SK-N-SH (cell line): ENCODE data around the gene ZNF521. TPM values are rescaled to one million over a fixed set of nuclear protein-coding genes. Genes with fewer than 3 reads are reported as not detected.

ENCODE experiments used
- CTCF ChIA-PET: fragments of 300-600, 350-600 bp; formaldehyde crosslinking; extraction: SDS; loops from one replicate; lab custom pipeline; 2021; lab: Yijun Ruan, JAX
- POLR2A ChIA-PET: fragments of 350-600 bp; sonication (Branson Sonifier 250); formaldehyde crosslinking; extraction: SDS; loops from one replicate; lab custom pipeline; 2020; ENCODE audit warnings: antibody characterized with exemption, inconsistent platforms; lab: Yijun Ruan, JAX
- DNase-seq: peaks from one replicate; pipeline ENCODE4 v3.0.0; 2012
- H2AFZ ChIP-seq: fragments of 200-600 bp; sonication (generic); 2 replicates; pipeline ENCODE4 v1.8.1; 2016; ENCODE audit warnings: antibody characterized with exemption, mild to moderate bottlenecking, low read depth
- H3F3A ChIP-seq: fragments of 200-600 bp; sonication (generic); replicated peaks from 2 replicates; pipeline ENCODE3; 2016; ENCODE audit warnings: antibody characterized with exemption, mild to moderate bottlenecking; ENCODE audit not compliant: insufficient read depth
- H3K27ac ChIP-seq, 2 experiments: fragments of 200-500 bp in 1 of 2; fragments of 200-600 bp in 1 of 2; sonication (Bioruptor generic) in 1 of 2; sonication (generic), shearing (Covaris generic) in 1 of 2; 2 replicates each; pipeline versions ENCODE4 v1.5.1 to v1.6.1; 2014 to 2016; ENCODE audit warnings: low read depth in 2 of 2, inconsistent platforms in 1 of 2, low read length in 1 of 2, mild to moderate bottlenecking in 1 of 2, mixed read lengths in 1 of 2
- H3K27me3 ChIP-seq: fragments of 200-600 bp; sonication (generic), shearing (Covaris generic); 2 replicates; pipeline ENCODE4 v1.6.1; 2016; ENCODE audit warnings: mixed run types; ENCODE audit not compliant: insufficient read depth
- H3K36me3 ChIP-seq, 2 experiments: fragments of 200-500 bp in 1 of 2; fragments of 200-600 bp in 1 of 2; sonication (Bioruptor generic) in 1 of 2; sonication (generic) in 1 of 2; replicated peaks in 1 of 2; 2 replicates each; pipeline versions ENCODE3 to v1.5.1; 2014 to 2016; ENCODE audit warnings: low read length in 1 of 2, mild to moderate bottlenecking in 1 of 2; ENCODE audit not compliant: insufficient read depth in 2 of 2, control insufficient read depth in 1 of 2
- H3K4me1 ChIP-seq, 2 experiments: fragments of 200-500 bp in 1 of 2; fragments of 200-600 bp in 1 of 2; sonication (Bioruptor generic) in 1 of 2; sonication (generic), shearing (Covaris generic) in 1 of 2; 2 replicates each; pipeline versions ENCODE4 v1.5.1 to v1.6.1; 2014 to 2016; ENCODE audit warnings: low read depth in 1 of 2, low read length in 1 of 2, mixed run types in 1 of 2; ENCODE audit not compliant: insufficient read depth in 2 of 2, control insufficient read depth in 1 of 2
- H3K4me2 ChIP-seq: fragments of 200-600 bp; sonication (generic), shearing (Covaris generic); 2 replicates; pipeline ENCODE4 v1.6.1; 2017; ENCODE audit warnings: mixed run types
- H3K4me3 ChIP-seq, 2 experiments: fragments of 200-500 bp in 1 of 2; fragments of 200-600 bp in 1 of 2; sonication (Bioruptor generic) in 1 of 2; sonication (generic), shearing (Covaris generic) in 1 of 2; 2 replicates each; pipeline versions ENCODE4 v1.5.1 to v1.8.1; 2014 to 2016; ENCODE audit warnings: low read depth in 2 of 2, inconsistent platforms in 1 of 2, low read length in 1 of 2, mild to moderate bottlenecking in 1 of 2, mixed read lengths in 1 of 2, moderate library complexity in 1 of 2
- H3K79me2 ChIP-seq: fragments of 200-600 bp; sonication (generic); 2 replicates; pipeline ENCODE4 v1.8.1; 2017; ENCODE audit warnings: mild to moderate bottlenecking; ENCODE audit not compliant: insufficient read depth
- H3K9ac ChIP-seq: fragments of 200-600 bp; sonication (generic); 2 replicates; pipeline ENCODE4 v1.6.1; 2017; ENCODE audit warnings: mixed run types
- H3K9me2 ChIP-seq: fragments of 200-600 bp; sonication (generic); 2 replicates; pipeline ENCODE4 v1.6.1; 2017; ENCODE audit warnings: mixed run types
- H3K9me3 ChIP-seq: fragments of 200-600 bp; sonication (generic); 2 replicates; pipeline ENCODE4 v1.6.1; 2017; ENCODE audit warnings: mixed run types, mild to moderate bottlenecking, moderate library complexity
- H4K20me1 ChIP-seq: fragments of 200-600 bp; sonication (generic); 2 replicates; pipeline ENCODE4 v1.6.1; 2017; ENCODE audit warnings: mild to moderate bottlenecking, mixed run types; ENCODE audit not compliant: insufficient read depth
- ELF1 ChIP-seq: IDR thresholded peaks from 2 replicates; pipeline ENCODE4 v1.4.0; 2012
- EZH2phosphoT487 ChIP-seq: fragments of 200-600 bp; sonication (generic); IDR thresholded peaks from 2 replicates; pipeline ENCODE4 v1.6.1; 2017; ENCODE audit warnings: low read depth, mixed run types, mild to moderate bottlenecking, antibody characterized with exemption, moderate library complexity, borderline replicate concordance
- FOSL2 ChIP-seq: IDR thresholded peaks from 2 replicates; pipeline ENCODE4 v1.4.0; 2012; ENCODE audit warnings: low read depth, mild to moderate bottlenecking, moderate library complexity, borderline replicate concordance
- FOXJ3 ChIP-seq: sonication (generic); formaldehyde crosslinking; IDR thresholded peaks from 2 replicates; pipeline ENCODE4 v1.5.1; 2020; ENCODE audit warnings: mild to moderate bottlenecking, missing genetic modification reagents
- GABPA ChIP-seq: IDR thresholded peaks from 2 replicates; pipeline ENCODE4 v1.4.0; 2012; ENCODE audit warnings: low read depth, mild to moderate bottlenecking
- MXI1 ChIP-seq: IDR thresholded peaks from 2 replicates; pipeline ENCODE4 v1.6.1; 2012; ENCODE audit warnings: mild to moderate bottlenecking, low read depth, low read length, improper control_type of control experiment
- NFIC ChIP-seq: IDR thresholded peaks from 2 replicates; pipeline ENCODE4 v1.4.0; 2012; ENCODE audit warnings: borderline replicate concordance
- NRF1 ChIP-seq: IDR thresholded peaks from 2 replicates; pipeline ENCODE4 v1.6.1; 2012; ENCODE audit warnings: low read depth, mild to moderate bottlenecking, low read length
- POLR2AphosphoS5 ChIP-seq: IDR thresholded peaks from 2 replicates; pipeline ENCODE4 v1.6.1; 2012; ENCODE audit warnings: low read depth, low read length
- RAD21 ChIP-seq: IDR thresholded peaks from 2 replicates; pipeline ENCODE4 v1.6.1; 2012; ENCODE audit warnings: mild to moderate bottlenecking, low read length
- RFX5 ChIP-seq: IDR thresholded peaks from 2 replicates; pipeline ENCODE4 v1.6.1; 2012; ENCODE audit warnings: mild to moderate bottlenecking, improper control_type of control experiment, low read length
- SIN3A ChIP-seq: IDR thresholded peaks from 2 replicates; pipeline ENCODE4 v1.6.1; 2012; ENCODE audit warnings: low read depth, mild to moderate bottlenecking, low read length, moderate library complexity, borderline replicate concordance
- SMC3 ChIP-seq: IDR thresholded peaks from 2 replicates; pipeline ENCODE4 v1.6.1; 2012; ENCODE audit warnings: low read depth, low read length, improper control_type of control experiment
- TAF1 ChIP-seq: IDR thresholded peaks from 2 replicates; pipeline ENCODE4 v1.6.1; 2012; ENCODE audit warnings: low read depth, mild to moderate bottlenecking, low read length, moderate library complexity, borderline replicate concordance
- TCF12 ChIP-seq: IDR thresholded peaks from 2 replicates; pipeline ENCODE4 v1.4.0; 2012
- TEAD4 ChIP-seq: IDR thresholded peaks from 2 replicates; pipeline ENCODE4 v1.4.0; 2012; ENCODE audit warnings: mild to moderate bottlenecking, borderline replicate concordance; ENCODE audit not compliant: insufficient read depth
- YY1 ChIP-seq: IDR thresholded peaks from 2 replicates; pipeline ENCODE4 v1.4.0; 2012; ENCODE audit warnings: low read depth, mild to moderate bottlenecking
- WGBS: methylation state at CpG from one replicate; pipeline ENCODE4 v1.1.6; 2017; ENCODE audit warnings: low lambda C conversion rate; 5-methylcytosine and 5-hydroxymethylcytosine counted together
- polyA plus RNA-seq, 3 experiments: library from polyadenylated mRNA; depleted of rRNA; stranded (reverse); fragments of >200 nt; gene quantifications; 2 replicates each; pipeline ENCODE4 v1.2.3, GENCODE V29; 2012
- TF ChIP-seq, protein P1 (sequence below): fragments of 150-350 bp; IDR thresholded peaks from 2 replicates; pipeline ENCODE4 v1.6.1; 2016; ENCODE audit warnings: mild to moderate bottlenecking, low read depth, low read length
- TF ChIP-seq, protein P2 (sequence below): IDR thresholded peaks from 2 replicates; pipeline ENCODE4 v1.6.1; 2012; ENCODE audit warnings: mild to moderate bottlenecking, low read depth, low read length, moderate library complexity
- TF ChIP-seq, protein P3 (sequence below): IDR thresholded peaks from 2 replicates; pipeline ENCODE4 v1.4.0; 2012; ENCODE audit warnings: low read depth
- TF ChIP-seq, protein P4 (sequence below): IDR thresholded peaks from 2 replicates; pipeline ENCODE4 v1.4.0; 2012; ENCODE audit warnings: low read depth, borderline replicate concordance

ZNF521 gene
- polyA plus RNA-seq, 1 of the 3 experiments (the other 2 are of a cell fraction): 14.1 TPM

DNA sequence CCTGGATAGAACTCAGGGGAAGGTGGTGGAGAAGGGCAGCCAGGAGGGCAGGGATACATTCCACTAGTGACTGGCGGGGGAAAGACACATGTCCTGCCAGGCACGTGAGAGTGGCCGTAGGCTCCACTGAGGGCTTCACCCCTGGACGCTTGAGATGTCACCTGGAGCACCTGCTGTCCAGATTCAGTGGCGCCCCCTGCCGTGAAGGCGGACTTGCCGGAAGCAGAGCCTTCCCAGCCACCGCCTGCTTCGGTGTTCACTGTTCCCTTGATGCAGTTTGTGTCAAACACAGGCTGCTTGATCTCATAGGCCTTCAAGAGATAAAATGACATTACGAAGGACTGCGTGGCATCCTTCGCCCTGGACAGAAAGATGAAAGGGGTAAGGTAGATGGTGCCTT lies 335.3 kb downstream of the ZNF521 start:
- H3K4me2 ChIP-seq: no peak overlapping the region
- H3K4me1 ChIP-seq: peaks cover 0 to 5% of the 10 kb centered on the region in 2 experiments; a peak in 2 of 4 replicates
- DNase-seq: no peak
- H3K9ac ChIP-seq: no peak overlapping the region
- H2AFZ ChIP-seq: no peak overlapping the region
- ChIA-PET CTCF (no interaction called here), POLR2A (no interaction called here)
- no peak overlapping the region for H3K27ac ChIP-seq
- no peaks in the 10 kb centered on the region for H3K9me2 ChIP-seq
- no peaks in the 10 kb centered on the region for H3K27me3 ChIP-seq
- no peak overlapping the region for H3K4me3 ChIP-seq
- TF ChIP-seq RFX5 (no peak), MXI1 (no peak), NFIC (no peak), TEAD4 (no peak)
- TF ChIP-seq, protein P1, sequence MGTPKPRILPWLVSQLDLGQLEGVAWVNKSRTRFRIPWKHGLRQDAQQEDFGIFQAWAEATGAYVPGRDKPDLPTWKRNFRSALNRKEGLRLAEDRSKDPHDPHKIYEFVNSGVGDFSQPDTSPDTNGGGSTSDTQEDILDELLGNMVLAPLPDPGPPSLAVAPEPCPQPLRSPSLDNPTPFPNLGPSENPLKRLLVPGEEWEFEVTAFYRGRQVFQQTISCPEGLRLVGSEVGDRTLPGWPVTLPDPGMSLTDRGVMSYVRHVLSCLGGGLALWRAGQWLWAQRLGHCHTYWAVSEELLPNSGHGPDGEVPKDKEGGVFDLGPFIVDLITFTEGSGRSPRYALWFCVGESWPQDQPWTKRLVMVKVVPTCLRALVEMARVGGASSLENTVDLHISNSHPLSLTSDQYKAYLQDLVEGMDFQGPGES: no peak
- H3K9me3 ChIP-seq: no peaks in the 10 kb centered on the region
- H3F3A ChIP-seq: no peaks in the 10 kb centered on the region
- WGBS: 93% methylated on average over 6 of the region's 13 CpGs
- no peaks in the 10 kb centered on the region for H3K36me3 ChIP-seq
- no peaks in the 10 kb centered on the region for H4K20me1 ChIP-seq
- H3K79me2 ChIP-seq: no peaks in the 10 kb centered on the region

DNA sequence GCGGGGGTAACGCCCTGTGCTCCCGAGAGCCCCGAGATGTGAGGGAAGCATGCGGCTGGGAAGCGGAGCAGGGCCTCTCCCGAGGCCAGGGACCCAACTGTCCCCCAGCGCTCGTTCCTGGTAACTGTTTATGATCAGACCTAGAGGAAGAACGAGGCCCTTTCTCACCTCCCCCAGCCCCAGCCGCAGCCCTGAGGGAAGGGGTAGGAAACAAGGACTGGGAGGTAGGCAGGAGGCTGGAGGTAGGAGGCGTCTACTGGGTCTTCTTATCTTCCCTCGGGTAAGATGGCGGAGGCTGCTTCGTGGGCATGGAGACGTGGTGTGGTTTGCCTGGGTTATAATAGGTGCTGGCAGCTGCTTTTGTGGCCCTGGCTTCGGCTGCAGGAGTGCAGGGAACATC lies 335.8 kb downstream of the ZNF521 start:
- no peak overlapping the region for H3K9ac ChIP-seq
- POLR2A ChIA-PET: no interaction called here
- H3K27ac ChIP-seq: no peak overlapping the region
- no peaks in the 10 kb centered on the region for H3K36me3 ChIP-seq
- H3K9me3 ChIP-seq: no peaks in the 10 kb centered on the region
- no peaks in the 10 kb centered on the region for H3K79me2 ChIP-seq
- DNase-seq: no peak
- H4K20me1 ChIP-seq: no peaks in the 10 kb centered on the region
- H3K4me2 ChIP-seq: no peak overlapping the region
- CTCF ChIA-PET: no interaction called here
- H3F3A ChIP-seq: no peaks in the 10 kb centered on the region
- H3K4me3 ChIP-seq: no peak overlapping the region
- peaks cover 0 to 5% of the 10 kb centered on the region in 2 experiments; a peak in 2 of 4 replicates for H3K4me1 ChIP-seq
- no peaks in the 10 kb centered on the region for H3K27me3 ChIP-seq
- H3K9me2 ChIP-seq: no peaks in the 10 kb centered on the region
- TF ChIP-seq NRF1 (no peak), GABPA (no peak), ELF1 (no peak), TCF12 (no peak), MXI1 (no peak), POLR2AphosphoS5 (no peak), YY1 (no peak), FOSL2 (no peak), RAD21 (no peak), TAF1 (no peak), NFIC (no peak), FOXJ3 (CRISPR knock-in tag) (no peak), EZH2phosphoT487 (no peak), SIN3A (no peak), SMC3 (no peak), TEAD4 (no peak)
- TF ChIP-seq, protein P1: no peak
- TF ChIP-seq, protein P2, sequence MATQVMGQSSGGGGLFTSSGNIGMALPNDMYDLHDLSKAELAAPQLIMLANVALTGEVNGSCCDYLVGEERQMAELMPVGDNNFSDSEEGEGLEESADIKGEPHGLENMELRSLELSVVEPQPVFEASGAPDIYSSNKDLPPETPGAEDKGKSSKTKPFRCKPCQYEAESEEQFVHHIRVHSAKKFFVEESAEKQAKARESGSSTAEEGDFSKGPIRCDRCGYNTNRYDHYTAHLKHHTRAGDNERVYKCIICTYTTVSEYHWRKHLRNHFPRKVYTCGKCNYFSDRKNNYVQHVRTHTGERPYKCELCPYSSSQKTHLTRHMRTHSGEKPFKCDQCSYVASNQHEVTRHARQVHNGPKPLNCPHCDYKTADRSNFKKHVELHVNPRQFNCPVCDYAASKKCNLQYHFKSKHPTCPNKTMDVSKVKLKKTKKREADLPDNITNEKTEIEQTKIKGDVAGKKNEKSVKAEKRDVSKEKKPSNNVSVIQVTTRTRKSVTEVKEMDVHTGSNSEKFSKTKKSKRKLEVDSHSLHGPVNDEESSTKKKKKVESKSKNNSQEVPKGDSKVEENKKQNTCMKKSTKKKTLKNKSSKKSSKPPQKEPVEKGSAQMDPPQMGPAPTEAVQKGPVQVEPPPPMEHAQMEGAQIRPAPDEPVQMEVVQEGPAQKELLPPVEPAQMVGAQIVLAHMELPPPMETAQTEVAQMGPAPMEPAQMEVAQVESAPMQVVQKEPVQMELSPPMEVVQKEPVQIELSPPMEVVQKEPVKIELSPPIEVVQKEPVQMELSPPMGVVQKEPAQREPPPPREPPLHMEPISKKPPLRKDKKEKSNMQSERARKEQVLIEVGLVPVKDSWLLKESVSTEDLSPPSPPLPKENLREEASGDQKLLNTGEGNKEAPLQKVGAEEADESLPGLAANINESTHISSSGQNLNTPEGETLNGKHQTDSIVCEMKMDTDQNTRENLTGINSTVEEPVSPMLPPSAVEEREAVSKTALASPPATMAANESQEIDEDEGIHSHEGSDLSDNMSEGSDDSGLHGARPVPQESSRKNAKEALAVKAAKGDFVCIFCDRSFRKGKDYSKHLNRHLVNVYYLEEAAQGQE: no peak
- TF ChIP-seq, protein P3, sequence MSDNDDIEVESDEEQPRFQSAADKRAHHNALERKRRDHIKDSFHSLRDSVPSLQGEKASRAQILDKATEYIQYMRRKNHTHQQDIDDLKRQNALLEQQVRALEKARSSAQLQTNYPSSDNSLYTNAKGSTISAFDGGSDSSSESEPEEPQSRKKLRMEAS: no peak
- TF ChIP-seq, protein P4, sequence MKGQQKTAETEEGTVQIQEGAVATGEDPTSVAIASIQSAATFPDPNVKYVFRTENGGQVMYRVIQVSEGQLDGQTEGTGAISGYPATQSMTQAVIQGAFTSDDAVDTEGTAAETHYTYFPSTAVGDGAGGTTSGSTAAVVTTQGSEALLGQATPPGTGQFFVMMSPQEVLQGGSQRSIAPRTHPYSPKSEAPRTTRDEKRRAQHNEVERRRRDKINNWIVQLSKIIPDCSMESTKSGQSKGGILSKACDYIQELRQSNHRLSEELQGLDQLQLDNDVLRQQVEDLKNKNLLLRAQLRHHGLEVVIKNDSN: no peak
- WGBS: 70% methylated on average over 14 of the region's 17 CpGs
- no peak overlapping the region for H2AFZ ChIP-seq
